DMS53 treated with DMSO at 0.1 percent for 48 hours (cell line): Measurements from ENCODE around the gene TTC33.
"Not testable (repeated sequence)": the region's sequence is repeated elsewhere in the genome, so short reads cannot be mapped to it uniquely, and the experiment has no call there.

ENCODE experiments used
- DNase-seq: peaks from one replicate; lab custom pipeline; 2025; ENCODE audit not compliant: unreplicated experiment; lab: John Stamatoyannopoulos, UW

The TTC33 gene

GRCh38 chr5:40618926-40619325, 136.8 kb downstream of the TTC33 start:
- no peak for DNase-seq

GRCh38 chr5:40616781-40617180, 139.0 kb downstream of the TTC33 start:
- no peak for DNase-seq

- no peak for DNase-seq
Measured at GRCh38 chr5:40615586-40616170, 140.1 kb downstream of the TTC33 start.

GRCh38 chr5:40614923-40615585, 140.7 kb downstream of the TTC33 start:
- no peak for DNase-seq

- DNase-seq = no peak
Measured at GRCh38 chr5:40614466-40614865, 141.3 kb downstream of the TTC33 start.

- DNase-seq = no peak
Measured at GRCh38 chr5:40607202-40607601, 148.6 kb downstream of the TTC33 start.

- no peak for DNase-seq
Measured at GRCh38 chr5:40606077-40606765, 149.5 kb downstream of the TTC33 start.

- no peak for DNase-seq
Measured at GRCh38 chr5:40605295-40605958, 150.3 kb downstream of the TTC33 start.

- DNase-seq = no peak
Measured at GRCh38 chr5:40603378-40603777, 152.4 kb downstream of the TTC33 start.

- DNase-seq = no peak
Measured at GRCh38 chr5:40601198-40601868, 154.4 kb downstream of the TTC33 start.

- DNase-seq = no peak
Measured at GRCh38 chr5:40600383-40600782, 155.4 kb downstream of the TTC33 start.

- DNase-seq = no peak
Measured at GRCh38 chr5:40599676-40600075, 156.1 kb downstream of the TTC33 start.

- no peak for DNase-seq
Measured at GRCh38 chr5:40594811-40595210, 160.9 kb downstream of the TTC33 start.

GRCh38 chr5:40591727-40592396, 163.9 kb downstream of the TTC33 start:
- DNase-seq = not testable (repeated sequence)

- DNase-seq = no peak
Measured at GRCh38 chr5:40587376-40587775, 168.4 kb downstream of the TTC33 start.

GRCh38 chr5:40585537-40586267, 170.1 kb downstream of the TTC33 start:
- no peak for DNase-seq

- DNase-seq = no peak
Measured at GRCh38 chr5:40584054-40584453, 171.7 kb downstream of the TTC33 start.

GRCh38 chr5:40578501-40579451, 177.0 kb downstream of the TTC33 start:
- no peak for DNase-seq

- no peak for DNase-seq
Measured at GRCh38 chr5:40577718-40578117, 178.0 kb downstream of the TTC33 start.
